Putamen (tissue), 1 donor: ENCODE data around the gene SNX6.
"Not testable (repeated sequence)": the region's sequence is repeated elsewhere in the genome, so short reads cannot be mapped to it uniquely, and the experiment has no call there.

Experiments used
- DNase-seq: peaks from one replicate; pipeline ENCODE4 v3.0.0-alpha.2; 2016; ENCODE audit warnings: low spot score

Gene SNX6

DNA sequence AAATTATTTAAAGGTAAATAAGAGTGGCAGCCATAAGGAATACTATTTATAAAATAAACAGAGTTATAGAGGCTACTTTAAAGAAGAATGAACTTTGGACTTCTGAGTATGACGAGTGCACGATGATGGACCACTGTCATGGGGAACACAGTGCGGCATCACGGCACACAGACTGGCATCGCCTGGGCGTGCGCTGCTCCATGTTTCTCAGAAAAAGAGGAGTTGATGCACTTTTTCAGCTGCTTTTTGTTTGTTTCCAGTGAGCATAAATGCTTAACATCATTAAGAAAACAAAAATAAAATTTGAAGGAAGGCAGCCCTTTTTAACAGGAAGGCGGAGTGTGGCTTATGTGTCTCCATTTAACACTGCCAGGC lies 67.2 kb downstream of the SNX6 start:
- DNase-seq = no peak

DNA sequence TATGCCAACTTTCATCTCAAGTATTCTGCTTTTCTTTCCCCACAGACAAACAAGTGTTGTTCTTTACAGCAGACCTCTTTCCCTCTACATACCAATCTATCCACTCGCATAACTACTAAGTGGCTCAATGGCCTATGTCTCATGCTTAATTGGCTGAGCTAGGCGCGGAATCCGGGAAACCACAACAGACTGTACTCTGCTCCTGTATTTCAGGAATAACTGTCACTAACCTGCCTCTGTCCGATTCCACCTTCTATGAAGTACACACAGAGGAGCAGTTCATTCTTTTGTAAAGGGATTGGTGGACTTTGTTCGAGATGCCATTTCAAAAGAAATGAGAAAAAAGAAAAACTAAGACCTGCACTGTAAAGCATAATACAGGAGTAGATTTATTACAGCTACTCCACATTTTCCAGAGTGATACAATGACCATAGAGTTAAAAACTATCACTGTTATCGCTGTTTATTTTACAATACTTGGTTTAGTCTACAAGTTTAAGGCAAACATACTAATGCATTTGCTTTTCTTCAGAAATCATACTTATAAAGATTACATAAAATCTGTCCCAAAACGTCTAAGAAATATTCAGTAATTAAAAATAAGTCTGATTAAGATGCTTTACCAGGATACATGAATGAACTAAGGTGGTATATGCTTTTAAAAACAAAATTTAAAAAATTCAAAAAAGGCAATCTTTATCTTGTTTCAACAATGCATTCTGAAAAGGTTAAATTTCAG lies 67.7 kb downstream of the SNX6 start:
- not testable (repeated sequence) for DNase-seq

GRCh38 chr14:34556498-34556829 lies 73.5 kb downstream of the SNX6 start:
- DNase-seq = not testable (repeated sequence)

DNA sequence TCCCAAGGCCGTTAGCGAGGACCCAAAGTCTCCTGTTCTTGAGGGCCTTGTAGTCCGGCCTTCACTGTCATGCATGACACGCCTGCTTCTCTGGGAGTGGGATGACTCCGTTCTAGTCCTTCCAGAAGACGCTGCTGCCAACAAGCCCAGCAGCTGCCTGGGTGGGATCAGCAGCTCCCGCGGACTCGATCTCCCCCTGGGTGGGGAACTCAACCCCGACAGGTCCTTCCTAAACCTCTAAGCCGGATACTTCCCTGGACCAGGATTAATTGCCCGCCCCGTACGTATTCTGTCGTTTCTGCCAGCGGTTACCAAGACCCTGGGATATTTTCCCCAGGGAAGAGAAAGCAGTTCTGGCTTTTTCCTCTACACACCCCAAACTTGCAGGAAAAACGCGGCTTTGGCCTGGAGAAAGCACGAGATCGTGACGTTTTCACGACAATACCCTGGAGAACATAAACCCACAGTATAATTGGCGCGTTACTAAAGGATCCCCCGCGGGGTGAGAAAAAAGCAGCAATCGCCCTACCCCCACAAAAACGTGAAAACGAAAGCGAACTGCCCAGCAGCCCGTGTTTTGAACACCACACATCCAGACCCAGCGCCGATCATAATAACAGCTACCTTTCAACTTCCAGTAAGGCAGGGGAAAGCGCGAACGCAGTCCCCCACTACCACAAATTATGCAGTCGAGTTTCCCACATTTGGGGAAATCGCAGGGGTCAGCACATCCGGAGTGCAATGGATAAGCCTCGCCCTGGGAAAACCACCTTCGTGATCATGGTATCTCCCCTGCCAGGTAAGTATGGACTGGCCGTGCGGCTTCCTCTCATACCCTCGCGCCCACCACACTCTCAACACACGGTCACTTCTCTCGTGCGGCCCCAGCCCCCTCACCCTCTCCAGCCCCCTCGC lies 74.1 kb downstream of the SNX6 start:
- not testable (repeated sequence) for DNase-seq

DNA sequence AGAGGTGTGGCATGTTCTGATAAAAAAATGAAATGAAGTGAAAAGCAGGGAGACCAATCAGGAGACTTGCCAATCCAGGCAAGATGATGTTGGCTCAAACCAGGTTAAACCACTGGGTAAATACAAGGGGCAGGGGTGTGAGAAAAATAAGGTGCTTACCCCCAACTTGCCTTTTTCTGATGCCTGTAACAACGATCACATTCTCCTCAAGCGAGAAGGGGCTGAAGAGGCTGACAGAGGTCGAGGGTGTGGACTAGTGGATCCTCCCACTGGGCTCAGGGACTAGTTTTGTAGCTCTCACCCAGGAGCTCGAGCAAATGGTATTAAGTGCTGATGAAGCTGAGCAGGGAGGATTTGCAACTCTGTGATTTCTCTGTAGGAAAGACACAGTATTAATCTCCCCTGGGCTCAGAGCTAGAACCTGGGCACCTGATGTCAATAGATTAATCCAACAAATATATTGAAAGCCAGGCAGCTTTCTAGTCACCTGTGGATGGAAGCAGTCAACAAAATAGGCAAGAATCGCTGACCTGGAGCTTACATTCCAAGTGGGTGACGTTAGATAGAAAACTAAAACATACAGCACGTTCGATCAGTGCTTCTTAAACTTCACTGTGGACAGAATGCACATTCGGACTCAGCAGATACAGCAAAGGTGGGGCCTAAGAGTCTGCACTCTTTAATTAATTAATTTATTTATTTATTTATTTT lies 75.3 kb downstream of the SNX6 start:
- no peak for DNase-seq

- not testable (repeated sequence) for DNase-seq
These were observed 80.5 kb downstream of the SNX6 start for GRCh38 chr14:34549276-34549966.

DNA sequence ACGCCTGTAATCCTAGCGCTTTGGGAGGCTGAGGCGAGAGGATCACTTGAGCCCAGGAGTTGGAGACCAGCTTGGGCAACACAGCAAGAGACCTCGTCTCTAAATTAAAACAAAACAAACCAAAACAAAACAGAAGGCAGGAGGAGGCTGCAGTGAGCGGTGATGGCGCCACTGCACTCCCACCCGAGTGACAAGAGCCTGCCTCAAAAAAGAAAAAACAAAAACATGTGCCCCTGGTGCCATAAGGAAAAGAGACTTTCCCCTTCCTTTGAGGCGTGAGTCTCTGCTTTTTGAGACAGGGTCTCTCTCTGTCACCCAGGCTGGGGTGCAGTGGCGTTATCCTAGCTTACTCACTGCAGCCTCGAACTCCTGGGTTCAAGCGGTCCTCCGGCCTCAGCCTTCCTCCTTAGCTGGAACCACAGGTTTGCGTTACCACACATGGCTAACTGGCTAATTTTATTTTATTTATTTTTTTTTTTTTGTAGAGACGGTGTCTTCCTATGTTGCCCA lies 81.4 kb downstream of the SNX6 start:
- DNase-seq = no peak

- DNase-seq = not testable (repeated sequence)
These were observed 82.8 kb downstream of the SNX6 start for GRCh38 chr14:34547136-34547520.

DNA sequence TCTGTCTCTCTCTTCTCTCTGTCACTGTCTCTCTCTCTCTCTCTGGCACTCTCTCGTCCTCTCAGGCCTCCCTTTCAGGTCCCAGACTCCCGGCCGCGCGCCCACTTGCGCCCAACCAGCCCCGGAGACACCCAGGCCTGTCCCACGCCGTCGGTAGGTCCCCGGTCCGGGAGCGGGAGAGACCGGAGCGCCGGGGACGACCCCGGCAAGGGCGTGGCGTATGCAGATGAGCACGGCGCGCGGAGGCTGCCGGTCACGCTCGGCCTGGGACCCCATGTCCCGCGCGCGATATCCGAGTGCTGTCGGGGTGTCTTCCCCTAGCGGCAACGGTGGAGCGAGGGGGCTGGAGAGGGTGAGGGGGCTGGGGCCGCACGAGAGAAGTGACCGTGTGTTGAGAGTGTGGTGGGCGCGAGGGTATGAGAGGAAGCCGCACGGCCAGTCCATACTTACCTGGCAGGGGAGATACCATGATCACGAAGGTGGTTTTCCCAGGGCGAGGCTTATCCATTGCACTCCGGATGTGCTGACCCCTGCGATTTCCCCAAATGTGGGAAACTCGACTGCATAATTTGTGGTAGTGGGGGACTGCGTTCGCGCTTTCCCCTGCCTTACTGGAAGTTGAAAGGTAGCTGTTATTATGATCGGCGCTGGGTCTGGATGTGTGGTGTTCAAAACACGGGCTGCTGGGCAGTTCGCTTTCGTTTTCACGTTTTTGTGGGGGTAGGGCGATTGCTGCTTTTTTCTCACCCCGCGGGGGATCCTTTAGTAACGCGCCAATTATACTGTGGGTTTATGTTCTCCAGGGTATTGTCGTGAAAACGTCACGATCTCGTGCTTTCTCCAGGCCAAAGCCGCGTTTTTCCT lies 83.4 kb downstream of the SNX6 start:
- not testable (repeated sequence) for DNase-seq

DNA sequence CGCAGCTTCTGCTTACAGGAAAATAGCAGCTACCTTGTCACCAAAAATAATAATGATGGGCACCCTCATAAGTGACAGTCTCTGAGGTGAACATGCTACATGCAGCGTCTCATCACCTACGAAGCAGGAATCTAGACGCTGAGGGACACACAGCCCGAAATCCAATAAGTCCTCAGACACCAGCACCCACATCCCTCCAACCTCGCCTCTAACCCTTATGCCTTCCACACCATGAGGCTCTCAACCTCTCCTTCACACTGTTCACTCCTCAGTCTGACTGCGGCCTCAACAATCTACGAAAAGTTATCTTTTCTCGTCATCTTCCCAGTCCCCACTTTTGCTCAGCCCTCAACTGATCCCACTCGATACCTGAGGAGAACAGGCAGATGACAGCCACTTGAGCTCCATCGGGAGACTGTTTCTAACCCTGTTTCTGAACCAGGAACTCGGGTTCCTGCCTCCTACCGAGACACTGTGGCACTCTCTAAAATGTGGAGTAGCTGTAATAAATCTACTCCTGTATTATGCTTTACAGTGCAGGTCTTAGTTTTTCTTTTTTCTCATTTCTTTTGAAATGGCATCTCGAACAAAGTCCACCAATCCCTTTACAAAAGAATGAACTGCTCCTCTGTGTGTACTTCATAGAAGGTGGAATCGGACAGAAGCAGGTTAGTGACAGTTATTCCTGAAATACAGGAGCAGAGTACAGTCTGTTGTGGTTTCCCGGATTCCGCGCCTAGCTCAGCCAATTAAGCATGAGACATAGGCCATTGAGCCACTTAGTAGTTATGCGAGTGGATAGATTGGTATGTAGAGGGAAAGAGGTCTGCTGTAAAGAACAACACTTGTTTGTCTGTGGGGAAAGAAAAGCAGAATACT lies 89.5 kb downstream of the SNX6 start:
- DNase-seq = not testable (repeated sequence)

GRCh38 chr14:34539407-34540180 lies 90.4 kb downstream of the SNX6 start, which contains the start of gene EAPP:
TSS of gene EAPP (minus strand) at chr14:34539701. CDS start at chr14:34539628, 73 bp downstream.
- peak; percentile 97 for DNase-seq

GRCh38 chr14:34538871-34539406 lies 91.0 kb downstream of the SNX6 start:
- no peak for DNase-seq

- DNase-seq = not testable (repeated sequence)
These were observed 91.9 kb downstream of the SNX6 start for GRCh38 chr14:34538096-34538495.

DNA sequence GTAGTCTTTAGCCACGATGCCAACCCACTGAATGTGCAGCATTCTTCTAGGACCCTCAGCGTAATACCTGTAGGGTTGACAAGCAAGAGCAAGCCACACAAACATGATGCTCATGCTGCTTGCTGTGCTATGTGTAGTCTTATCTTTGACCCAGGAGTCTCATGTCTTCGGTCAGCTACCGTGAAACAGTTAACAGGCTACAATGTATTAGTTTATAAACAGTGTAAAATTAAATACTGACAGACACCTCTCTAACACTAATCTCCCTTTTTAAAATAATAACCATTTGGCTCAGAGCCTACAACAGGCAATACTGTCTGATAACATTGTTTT lies 92.3 kb downstream of the SNX6 start:
- DNase-seq = no peak

GRCh38 chr14:34536951-34537676 lies 92.8 kb downstream of the SNX6 start:
- DNase-seq = no peak

- DNase-seq = no peak
These were observed 102.4 kb downstream of the SNX6 start for GRCh38 chr14:34527591-34527990.

DNA sequence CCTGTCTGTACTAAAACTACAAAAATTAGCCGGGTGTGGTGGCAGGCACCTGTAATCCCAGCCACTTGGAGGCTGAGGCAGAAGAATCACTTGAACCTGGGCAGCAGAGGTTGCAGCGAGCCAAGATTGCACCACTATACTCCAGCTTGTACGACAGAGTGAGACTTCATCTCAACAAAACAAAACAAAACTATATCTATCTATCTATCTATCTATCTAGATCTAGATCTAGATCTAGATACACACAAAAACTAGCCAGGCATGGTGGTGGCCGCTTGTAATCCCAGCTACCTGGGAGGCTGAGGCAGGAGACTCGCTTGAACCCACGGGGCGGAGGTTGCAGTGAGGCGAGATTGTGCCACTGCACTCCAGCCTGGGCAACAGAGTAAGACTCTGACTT lies 105.7 kb downstream of the SNX6 start:
- DNase-seq = not testable (repeated sequence)

GRCh38 chr14:34522496-34522895 lies 107.5 kb downstream of the SNX6 start:
- no peak for DNase-seq
